ENCODE results near the gene TCERG1. TPM values are rescaled to one million over a fixed set of nuclear protein-coding genes. Genes with fewer than 3 reads are reported as not detected.

Gene TCERG1
- total and polyA plus RNA-seq, 9 of the 15 experiments (the other 6 are each of a cell fraction or from before 2014, with no cell fraction given) = 50.3 to 148 (median 119) TPM

DNA sequence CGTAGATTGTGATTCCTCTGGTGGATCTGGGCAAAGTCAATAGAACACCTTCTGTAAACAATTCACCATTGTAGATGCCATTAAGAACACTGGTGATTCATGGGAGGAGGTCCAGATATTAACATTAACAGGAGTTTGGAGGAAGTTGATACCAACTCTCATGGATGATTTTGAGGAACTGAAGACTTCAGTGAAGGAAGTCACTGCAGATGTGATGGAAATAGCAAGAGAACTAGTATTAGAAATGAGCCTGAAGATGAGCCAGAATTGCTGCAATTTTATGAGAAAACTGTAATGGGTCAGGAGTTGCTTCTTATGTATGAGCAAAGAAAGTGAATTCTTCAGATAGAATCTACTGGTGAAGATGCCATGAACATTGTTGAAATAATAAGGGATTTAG, 26.9 kb downstream of the TCERG1 start (continued):
- TF ChIP-seq, protein P1, sequence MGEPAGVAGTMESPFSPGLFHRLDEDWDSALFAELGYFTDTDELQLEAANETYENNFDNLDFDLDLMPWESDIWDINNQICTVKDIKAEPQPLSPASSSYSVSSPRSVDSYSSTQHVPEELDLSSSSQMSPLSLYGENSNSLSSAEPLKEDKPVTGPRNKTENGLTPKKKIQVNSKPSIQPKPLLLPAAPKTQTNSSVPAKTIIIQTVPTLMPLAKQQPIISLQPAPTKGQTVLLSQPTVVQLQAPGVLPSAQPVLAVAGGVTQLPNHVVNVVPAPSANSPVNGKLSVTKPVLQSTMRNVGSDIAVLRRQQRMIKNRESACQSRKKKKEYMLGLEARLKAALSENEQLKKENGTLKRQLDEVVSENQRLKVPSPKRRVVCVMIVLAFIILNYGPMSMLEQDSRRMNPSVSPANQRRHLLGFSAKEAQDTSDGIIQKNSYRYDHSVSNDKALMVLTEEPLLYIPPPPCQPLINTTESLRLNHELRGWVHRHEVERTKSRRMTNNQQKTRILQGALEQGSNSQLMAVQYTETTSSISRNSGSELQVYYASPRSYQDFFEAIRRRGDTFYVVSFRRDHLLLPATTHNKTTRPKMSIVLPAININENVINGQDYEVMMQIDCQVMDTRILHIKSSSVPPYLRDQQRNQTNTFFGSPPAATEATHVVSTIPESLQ (CRISPR knock-in tag; IDR thresholded peaks at IDR 0.05) = no peak
- TF ChIP-seq, protein P2, sequence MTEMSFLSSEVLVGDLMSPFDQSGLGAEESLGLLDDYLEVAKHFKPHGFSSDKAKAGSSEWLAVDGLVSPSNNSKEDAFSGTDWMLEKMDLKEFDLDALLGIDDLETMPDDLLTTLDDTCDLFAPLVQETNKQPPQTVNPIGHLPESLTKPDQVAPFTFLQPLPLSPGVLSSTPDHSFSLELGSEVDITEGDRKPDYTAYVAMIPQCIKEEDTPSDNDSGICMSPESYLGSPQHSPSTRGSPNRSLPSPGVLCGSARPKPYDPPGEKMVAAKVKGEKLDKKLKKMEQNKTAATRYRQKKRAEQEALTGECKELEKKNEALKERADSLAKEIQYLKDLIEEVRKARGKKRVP (CRISPR knock-in tag; IDR thresholded peaks at IDR 0.05) = no peak
- TF ChIP-seq ZNF263 (CRISPR knock-in tag; IDR thresholded peaks at IDR 0.05; ENCODE audit: borderline replicate concordance) = no peak
- no peak for TF ChIP-seq RBM15 (IDR thresholded peaks at IDR 0.05; ENCODE audit: insufficient read depth, low read length)
- TF ChIP-seq HCFC1 (IDR thresholded peaks at IDR 0.05; ENCODE audit: low read depth, low read length) = no peak
- TF ChIP-seq, protein P3, sequence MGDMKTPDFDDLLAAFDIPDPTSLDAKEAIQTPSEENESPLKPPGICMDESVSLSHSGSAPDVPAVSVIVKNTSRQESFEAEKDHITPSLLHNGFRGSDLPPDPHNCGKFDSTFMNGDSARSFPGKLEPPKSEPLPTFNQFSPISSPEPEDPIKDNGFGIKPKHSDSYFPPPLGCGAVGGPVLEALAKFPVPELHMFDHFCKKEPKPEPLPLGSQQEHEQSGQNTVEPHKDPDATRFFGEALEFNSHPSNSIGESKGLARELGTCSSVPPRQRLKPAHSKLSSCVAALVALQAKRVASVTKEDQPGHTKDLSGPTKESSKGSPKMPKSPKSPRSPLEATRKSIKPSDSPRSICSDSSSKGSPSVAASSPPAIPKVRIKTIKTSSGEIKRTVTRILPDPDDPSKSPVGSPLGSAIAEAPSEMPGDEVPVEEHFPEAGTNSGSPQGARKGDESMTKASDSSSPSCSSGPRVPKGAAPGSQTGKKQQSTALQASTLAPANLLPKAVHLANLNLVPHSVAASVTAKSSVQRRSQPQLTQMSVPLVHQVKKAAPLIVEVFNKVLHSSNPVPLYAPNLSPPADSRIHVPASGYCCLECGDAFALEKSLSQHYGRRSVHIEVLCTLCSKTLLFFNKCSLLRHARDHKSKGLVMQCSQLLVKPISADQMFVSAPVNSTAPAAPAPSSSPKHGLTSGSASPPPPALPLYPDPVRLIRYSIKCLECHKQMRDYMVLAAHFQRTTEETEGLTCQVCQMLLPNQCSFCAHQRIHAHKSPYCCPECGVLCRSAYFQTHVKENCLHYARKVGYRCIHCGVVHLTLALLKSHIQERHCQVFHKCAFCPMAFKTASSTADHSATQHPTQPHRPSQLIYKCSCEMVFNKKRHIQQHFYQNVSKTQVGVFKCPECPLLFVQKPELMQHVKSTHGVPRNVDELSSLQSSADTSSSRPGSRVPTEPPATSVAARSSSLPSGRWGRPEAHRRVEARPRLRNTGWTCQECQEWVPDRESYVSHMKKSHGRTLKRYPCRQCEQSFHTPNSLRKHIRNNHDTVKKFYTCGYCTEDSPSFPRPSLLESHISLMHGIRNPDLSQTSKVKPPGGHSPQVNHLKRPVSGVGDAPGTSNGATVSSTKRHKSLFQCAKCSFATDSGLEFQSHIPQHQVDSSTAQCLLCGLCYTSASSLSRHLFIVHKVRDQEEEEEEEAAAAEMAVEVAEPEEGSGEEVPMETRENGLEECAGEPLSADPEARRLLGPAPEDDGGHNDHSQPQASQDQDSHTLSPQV (IDR thresholded peaks at IDR 0.05) = no peak
- TF ChIP-seq SAFB (IDR thresholded peaks at IDR 0.05; ENCODE audit: borderline replicate concordance, low read depth, low read length) = no peak
- no peak for TF ChIP-seq RFX7 (CRISPR knock-in tag; IDR thresholded peaks at IDR 0.05)
- no peak for TF ChIP-seq BDP1 (IDR thresholded peaks at IDR 0.05; ENCODE audit: insufficient read depth, insufficient read length)
- TF ChIP-seq KLF13 (tag; IDR thresholded peaks at IDR 0.05; ENCODE audit: borderline replicate concordance, low read depth) = no peak
- TF ChIP-seq ZNF347 (CRISPR knock-in tag; IDR thresholded peaks at IDR 0.05; ENCODE audit: low read depth) = no peak
- TF ChIP-seq ELF2 (CRISPR knock-in tag; IDR thresholded peaks at IDR 0.05) = no peak
